GM19455 (cell line): ENCODE measurements around the gene TPPP3.
"Not testable (repeated sequence)": the region's sequence is repeated elsewhere in the genome, so short reads cannot be mapped to it uniquely, and the experiment has no call there.

Source experiments
- ATAC-seq: cut with Tn5 transposase; IDR thresholded peaks from one replicate; pipeline ENCODE4 v1.9.1; 2021; ENCODE audit not compliant: unreplicated experiment

Gene TPPP3

GRCh38 chr16:67426950-67427349 lies 33.7 kb upstream of the TPPP3 start:
- ATAC-seq: no peak

- no peak for ATAC-seq
These were observed 32.7 kb upstream of the TPPP3 start for GRCh38 chr16:67426022-67426421.

DNA sequence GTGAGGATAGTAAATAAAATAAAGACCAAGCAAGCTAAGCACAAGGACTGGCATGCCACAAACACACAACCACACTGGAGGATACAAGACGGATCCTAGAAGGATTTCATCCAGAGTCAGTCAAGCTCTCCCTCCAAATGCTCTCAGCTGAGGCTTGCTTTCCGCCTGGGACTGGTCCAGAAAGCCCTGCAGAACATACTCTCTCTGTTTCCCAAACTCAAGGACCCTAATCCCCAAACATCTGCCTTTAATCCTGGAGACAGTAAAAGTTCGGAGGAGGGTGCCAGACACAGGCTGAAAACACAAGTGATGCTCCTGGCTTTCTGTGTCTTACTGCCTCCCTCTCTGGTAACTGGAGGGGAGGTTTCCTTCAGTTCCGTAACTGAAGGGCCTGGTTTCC lies 32.3 kb upstream of the TPPP3 start:
- ATAC-seq: no peak

DNA sequence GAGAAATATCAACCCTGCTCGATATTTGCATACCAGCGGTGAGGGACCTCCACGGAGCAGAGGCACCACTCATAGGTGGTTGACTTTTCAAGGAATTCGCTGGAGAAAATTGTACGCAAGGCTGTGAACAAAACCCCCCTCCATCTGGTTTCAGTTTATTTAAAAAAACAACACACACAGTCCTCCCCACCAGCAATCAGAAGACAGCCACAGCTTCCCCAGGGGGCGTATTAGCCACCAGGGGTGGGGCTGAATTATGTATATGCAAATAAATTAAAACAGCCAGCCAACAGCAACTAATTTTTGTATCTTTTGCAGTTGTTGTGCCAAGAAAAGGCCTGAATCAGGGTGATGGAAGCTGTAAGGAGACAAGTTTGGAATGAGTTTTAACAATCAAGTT lies 31.8 kb upstream of the TPPP3 start:
- ATAC-seq: no peak

- no peak for ATAC-seq
These were observed 30.9 kb upstream of the TPPP3 start for GRCh38 chr16:67424261-67424615.

DNA sequence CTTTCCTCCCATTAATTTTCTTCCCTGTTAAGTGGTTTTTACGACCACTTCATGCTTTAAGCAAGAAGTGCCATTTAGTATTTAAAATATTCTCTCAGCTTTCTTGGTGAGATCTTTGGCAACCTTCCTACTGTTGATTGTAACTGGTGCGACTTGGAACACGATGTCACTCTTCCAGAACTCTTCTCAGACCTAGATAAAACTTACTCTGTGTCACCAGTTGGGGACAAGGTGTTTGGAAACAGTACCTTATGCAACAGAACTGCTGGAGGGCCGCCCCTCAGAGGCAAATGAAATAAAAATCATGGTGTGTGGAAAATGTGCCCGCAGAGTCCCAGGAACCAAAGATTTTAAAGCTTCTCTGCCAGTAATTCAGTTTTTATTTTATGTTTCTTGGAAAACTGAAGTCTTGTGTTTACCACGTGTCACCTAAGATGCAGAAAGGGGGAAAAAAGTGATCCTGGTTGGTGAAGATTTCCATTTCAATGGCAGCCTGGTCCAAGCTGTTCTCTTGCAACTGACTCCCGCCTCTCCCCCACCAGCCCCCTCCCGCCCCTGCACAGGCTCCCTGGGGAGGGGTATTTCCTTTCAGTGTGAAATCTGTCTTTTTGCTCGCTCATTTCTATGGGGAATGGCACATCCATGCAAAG lies 30.4 kb upstream of the TPPP3 start:
- ATAC-seq: no peak

GRCh38 chr16:67423015-67423414 lies 29.7 kb upstream of the TPPP3 start:
- no peak for ATAC-seq

DNA sequence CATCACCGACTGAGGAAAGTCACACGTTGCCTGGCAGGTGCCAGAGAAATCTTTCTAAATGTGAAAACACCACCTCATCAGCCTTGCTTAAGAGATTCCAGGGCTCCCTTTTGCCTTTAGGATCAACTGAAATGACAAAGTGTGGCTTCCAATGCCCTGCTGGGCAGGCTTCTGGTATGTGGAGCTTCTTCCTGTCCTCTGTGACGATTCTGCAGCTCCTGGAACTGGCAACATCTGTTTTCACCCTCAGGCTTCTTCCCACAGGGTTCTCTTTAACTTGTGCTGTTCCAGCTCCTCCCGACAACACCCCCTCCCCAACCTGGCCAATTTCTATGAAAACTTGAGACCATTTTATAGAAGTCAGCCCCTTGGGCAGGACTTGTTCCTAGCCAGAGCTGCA lies 27.7 kb upstream of the TPPP3 start:
- ATAC-seq: no peak

DNA sequence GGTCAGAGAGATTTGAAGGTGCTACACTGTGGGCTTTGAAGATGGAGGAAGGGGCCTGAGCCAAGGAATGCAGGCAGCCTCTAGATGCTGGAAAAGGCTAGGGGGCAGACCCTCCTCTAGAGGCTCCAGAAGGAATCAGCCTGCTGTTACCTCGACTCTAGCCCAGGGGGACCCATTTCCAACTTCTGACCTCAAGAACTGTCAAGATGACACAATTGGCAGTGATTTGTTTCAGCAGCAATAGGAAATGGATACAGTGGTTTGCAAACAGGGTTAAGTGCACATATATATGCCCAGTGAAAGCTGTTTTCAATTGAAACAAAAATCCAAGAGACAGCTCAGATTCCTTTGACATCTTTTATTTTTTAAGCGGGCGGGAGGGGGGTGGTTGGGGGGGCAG lies 26.6 kb upstream of the TPPP3 start:
- no peak for ATAC-seq

DNA sequence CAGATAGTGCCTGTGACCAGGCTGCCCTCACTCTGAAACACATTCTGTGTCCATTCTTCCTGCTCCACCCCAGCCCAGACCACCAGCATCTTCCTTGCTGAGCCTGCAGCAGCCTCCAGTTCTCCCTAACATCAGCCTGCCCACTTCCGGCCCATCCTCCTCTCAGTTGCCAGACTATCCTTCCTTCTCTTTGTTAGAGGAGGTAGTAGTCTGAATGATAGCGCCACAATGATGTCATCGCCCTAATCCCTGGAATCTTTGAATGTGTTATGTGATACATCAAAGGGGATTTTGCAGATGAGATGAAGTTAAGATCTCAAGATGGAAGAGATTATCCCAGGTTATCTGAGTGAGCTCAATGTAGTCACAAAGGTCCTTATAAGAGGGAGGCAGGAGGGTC lies 26.2 kb upstream of the TPPP3 start:
- ATAC-seq: no peak

DNA sequence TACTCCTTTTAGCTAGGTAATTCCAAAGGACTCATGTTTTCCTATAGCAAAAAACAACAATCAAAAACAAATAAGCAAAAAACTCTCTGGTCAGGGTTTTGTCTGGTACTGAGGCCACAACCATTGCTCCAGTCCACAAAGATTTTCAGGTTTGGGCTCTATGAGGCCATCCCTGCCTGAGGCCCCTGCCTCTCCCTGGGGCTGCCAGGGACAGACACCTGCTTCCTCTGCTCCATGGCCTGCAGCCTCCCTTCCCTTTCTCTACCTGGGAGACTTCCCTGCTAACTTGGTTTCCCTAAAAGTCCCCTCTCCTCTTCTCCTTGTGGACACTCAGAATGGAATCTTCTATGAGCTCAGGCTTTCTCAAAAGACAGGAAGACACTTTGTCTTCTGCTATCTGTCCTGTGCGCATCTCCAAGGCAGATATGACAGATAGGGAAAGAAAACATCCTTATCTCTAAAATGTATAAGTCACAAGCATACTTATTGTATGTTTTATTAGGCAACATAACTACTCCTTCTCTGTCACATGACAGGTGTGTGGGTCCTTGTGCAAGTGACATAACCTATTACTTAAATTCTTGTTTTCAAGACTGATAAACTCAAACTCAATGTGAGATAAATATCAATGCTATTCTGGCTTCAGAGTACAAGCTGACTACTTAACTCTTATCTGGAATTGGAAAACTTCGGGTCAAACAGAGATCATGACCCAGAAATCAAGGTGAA lies 24.2 kb upstream of the TPPP3 start:
- ATAC-seq: no peak

DNA sequence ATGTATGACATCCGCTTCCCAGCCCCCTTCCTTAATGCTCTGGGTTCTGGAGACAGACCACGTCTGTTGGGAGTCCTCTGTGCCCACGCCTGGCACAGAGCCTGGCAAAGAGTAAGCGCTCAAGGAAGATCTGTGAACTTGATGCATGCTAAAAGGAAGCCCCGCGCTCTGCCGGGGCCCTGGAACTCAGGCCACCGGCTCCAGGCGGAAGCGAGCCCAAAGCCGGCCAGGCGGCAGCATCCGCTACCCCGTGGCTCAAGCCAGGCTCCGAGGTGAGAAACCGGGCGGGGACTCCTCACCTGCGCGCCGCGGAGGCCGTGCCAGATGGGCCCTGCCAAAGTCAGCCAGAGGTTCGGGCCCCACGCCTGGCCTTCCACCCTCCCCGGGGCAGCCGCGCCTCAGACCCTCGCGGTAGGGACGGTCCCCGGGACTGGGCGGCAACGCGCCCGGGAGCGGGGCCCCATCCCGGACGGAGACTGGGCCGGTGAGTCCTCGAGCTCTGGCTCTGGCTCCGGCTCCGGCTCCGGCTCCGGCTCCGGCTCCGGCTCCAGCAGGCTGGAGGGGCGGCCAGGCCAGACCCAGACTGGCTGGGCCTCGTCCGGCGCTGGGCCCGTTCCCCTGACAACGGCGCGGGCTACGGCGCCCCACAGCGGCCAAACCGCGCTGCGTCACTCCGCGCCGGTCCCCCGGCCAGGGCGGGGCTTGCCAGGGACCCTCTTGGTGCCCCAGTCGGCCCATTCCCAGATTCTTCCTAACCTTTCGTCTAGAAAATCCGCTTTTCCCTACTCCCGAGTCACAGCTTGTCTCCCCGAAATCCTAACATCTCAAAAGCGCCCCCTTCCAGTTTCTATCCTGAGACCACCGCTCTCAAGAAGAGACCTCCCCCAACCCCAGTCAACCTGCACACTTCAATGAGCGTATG lies 22.8 kb upstream of the TPPP3 start, which contains the start of gene ZDHHC1:
Gene ZDHHC1 (minus strand): TSS at position 606 of the 922 bp plus-strand sequence. CDS start 8,702 bp downstream, outside the sequence.
- ATAC-seq: peak; percentile 74

- ATAC-seq: not testable (repeated sequence)
These were observed 22.1 kb upstream of the TPPP3 start for GRCh38 chr16:67415421-67415820.

DNA sequence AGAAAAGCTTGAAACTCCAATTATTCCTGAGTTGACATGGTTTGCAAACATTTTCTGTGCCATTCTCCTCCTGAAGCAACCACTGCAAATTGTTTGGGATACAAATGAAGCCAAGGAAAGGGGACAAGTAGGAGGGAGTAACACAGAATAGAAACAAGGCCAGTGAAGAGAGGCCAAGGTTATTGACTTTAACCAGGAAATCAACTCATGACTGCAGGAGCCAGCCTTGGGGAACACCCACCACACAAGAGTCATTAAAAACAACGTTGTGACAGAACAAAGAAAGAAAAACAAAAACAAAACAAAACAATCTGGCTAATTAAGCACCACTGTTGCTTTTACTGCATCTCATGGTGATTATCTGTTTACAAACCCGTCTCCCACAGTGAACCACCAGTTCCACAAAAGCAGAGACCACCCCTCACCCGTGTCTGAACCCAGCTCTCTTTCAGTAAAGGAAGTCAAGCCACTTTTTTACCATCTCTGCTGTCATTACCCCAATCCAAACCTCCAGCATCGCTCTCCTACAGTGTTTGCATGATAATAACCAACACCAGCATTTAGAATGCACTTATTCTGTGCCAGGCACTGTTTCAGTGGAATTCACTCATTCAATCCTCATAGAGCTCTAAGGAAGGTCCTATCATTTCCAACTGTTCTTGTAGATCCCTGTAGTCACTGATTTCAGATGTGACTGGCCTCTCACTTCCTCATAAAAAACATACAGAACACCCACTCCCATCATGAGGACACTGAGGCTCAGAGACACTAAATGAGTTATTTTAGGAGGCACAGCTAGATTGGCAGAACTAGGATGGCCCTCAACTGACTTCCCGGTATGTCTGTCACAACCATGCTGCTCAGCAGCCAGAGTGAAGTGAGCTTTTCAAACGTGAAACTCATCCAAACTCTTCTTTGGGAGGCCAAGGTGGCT lies 20.9 kb upstream of the TPPP3 start:
- no peak for ATAC-seq

- ATAC-seq: no peak
These were observed 19.0 kb upstream of the TPPP3 start for GRCh38 chr16:67412294-67412693.

GRCh38 chr16:67411339-67411738 lies 18.0 kb upstream of the TPPP3 start:
- no peak for ATAC-seq

- no peak for ATAC-seq
These were observed 16.3 kb upstream of the TPPP3 start for GRCh38 chr16:67409631-67410030.

DNA sequence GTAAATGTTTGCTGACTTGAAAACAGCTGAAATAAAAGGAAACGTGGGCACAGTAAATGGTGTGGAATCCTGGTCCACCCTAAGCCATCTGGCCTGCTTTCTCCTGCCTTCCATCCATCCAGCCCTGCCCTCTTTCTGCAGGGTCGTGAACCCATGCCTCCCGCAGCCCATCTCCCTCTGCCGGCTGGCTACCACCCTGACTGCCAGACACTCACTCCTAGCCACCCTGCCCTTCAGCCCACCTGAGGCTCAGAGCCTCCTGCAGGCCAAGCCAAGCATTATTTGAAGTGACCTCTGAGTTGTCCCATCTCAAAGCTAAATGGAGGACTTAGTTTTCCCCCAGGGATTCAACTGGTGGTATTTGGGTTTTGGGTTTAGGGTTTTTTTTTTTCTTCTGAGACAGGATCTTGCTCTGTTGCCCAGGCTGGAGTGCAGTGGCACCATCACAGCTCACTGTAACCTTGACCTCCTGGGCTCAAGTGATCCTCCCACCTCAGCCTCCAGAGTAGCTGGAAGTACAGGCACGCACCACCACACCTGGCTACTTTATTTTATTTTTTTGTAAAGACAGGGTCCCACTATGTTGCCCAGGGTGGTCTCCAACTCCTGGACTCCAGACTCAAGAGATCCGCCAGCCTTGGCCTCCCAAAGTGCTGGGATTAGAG lies 14.6 kb upstream of the TPPP3 start:
- ATAC-seq: no peak

GRCh38 chr16:67407176-67407787 lies 14.0 kb upstream of the TPPP3 start:
- ATAC-seq: no peak
